IPS-15b (cell line): ENCODE data around the gene MED27.

Source experiments
- H3K27me3 ChIP-seq: one replicate; pipeline ENCODE4 v1.6.1; 2013; ENCODE audit warnings: low read length; ENCODE audit not compliant: control insufficient read depth, insufficient read depth
- H3K36me3 ChIP-seq: one replicate; pipeline ENCODE4 v1.6.1; 2013; ENCODE audit warnings: low read length; ENCODE audit not compliant: control insufficient read depth, insufficient read depth
- H3K4me1 ChIP-seq: one replicate; pipeline ENCODE4 v1.6.1; 2013; ENCODE audit warnings: mild to moderate bottlenecking, low read length; ENCODE audit not compliant: control insufficient read depth, insufficient read depth
- H3K4me3 ChIP-seq: one replicate; pipeline ENCODE4 v1.5.1; 2013; ENCODE audit warnings: low read depth, low read length
- H3K9ac ChIP-seq: one replicate; pipeline ENCODE4 v1.6.1; 2013; ENCODE audit warnings: low read depth, mild to moderate bottlenecking, low read length
- H3K9me3 ChIP-seq: one replicate; pipeline ENCODE4 v1.6.1; 2013; ENCODE audit warnings: mild to moderate bottlenecking, low read length; ENCODE audit not compliant: control insufficient read depth, insufficient read depth

MED27 gene

GRCh38 chr9:132079391-132080091 is at the start of gene MED27:
Gene MED27, minus strand, starts transcription at chr9:132079867. Its CDS starts 23 bp downstream, at chr9:132079844.
- Histone ChIP-seq H3K9ac (peak within 1 kb of the TSS; percentile 79), H3K4me1 (peaks cover 2% of the 10 kb centered on the region), H3K27me3 (no peaks in the 10 kb centered on the region), H3K36me3 (no peaks in the 10 kb centered on the region), H3K9me3 (no peaks in the 10 kb centered on the region), H3K4me3 (peak within 1 kb of the TSS; percentile 94)

- Histone ChIP-seq H3K4me3 (no peak overlapping the region), H3K9ac (no peak overlapping the region), H3K4me1 (peaks cover 21% of the 10 kb centered on the region), H3K27me3 (peaks cover 8% of the 10 kb centered on the region), H3K36me3 (no peaks in the 10 kb centered on the region), H3K9me3 (no peaks in the 10 kb centered on the region)
Observed at GRCh38 chr9:132127888-132128534, 48.3 kb upstream of the MED27 start.

- H3K36me3 ChIP-seq, result no peaks in the 10 kb centered on the region
- H3K9ac ChIP-seq, result no peak overlapping the region
- peaks cover 8% of the 10 kb centered on the region for H3K27me3 ChIP-seq
- H3K4me3 ChIP-seq, result no peak overlapping the region
- no peaks in the 10 kb centered on the region for H3K9me3 ChIP-seq
- peaks cover 21% of the 10 kb centered on the region for H3K4me1 ChIP-seq
Observed at GRCh38 chr9:132126680-132127236, 47.1 kb upstream of the MED27 start.

- no peak overlapping the region for H3K9ac ChIP-seq
Observed at GRCh38 chr9:132125944-132126679, 46.4 kb upstream of the MED27 start.

GRCh38 chr9:132125361-132125760 is 45.7 kb upstream of the MED27 start:
- no peak overlapping the region for H3K9ac ChIP-seq
- peaks cover 8% of the 10 kb centered on the region for H3K27me3 ChIP-seq
- H3K4me3 ChIP-seq, result no peak overlapping the region

More at GRCh38 chr9:132125944-132126679, 46.4 kb upstream of the MED27 start:
- Histone ChIP-seq H3K9me3 (no peaks in the 10 kb centered on the region), H3K4me1 (peaks cover 21% of the 10 kb centered on the region), H3K4me3 (no peak overlapping the region), H3K36me3 (no peaks in the 10 kb centered on the region), H3K27me3 (peaks cover 8% of the 10 kb centered on the region)

GRCh38 chr9:132124800-132125199 is 45.1 kb upstream of the MED27 start:
- no peaks in the 10 kb centered on the region for H3K9me3 ChIP-seq
- no peak overlapping the region for H3K9ac ChIP-seq
- H3K4me3 ChIP-seq, result no peak overlapping the region
- peaks cover 21% of the 10 kb centered on the region for H3K4me1 ChIP-seq
- peaks cover 8% of the 10 kb centered on the region for H3K27me3 ChIP-seq
- H3K36me3 ChIP-seq, result no peaks in the 10 kb centered on the region

More at GRCh38 chr9:132125361-132125760, 45.7 kb upstream of the MED27 start:
- Histone ChIP-seq H3K9me3 (no peaks in the 10 kb centered on the region), H3K36me3 (no peaks in the 10 kb centered on the region), H3K4me1 (peaks cover 21% of the 10 kb centered on the region)

- Histone ChIP-seq H3K4me3 (no peak overlapping the region), H3K9me3 (no peaks in the 10 kb centered on the region), H3K9ac (no peak overlapping the region), H3K36me3 (no peaks in the 10 kb centered on the region), H3K27me3 (peaks cover 8% of the 10 kb centered on the region), H3K4me1 (peaks cover 12% of the 10 kb centered on the region)
Observed at GRCh38 chr9:132121021-132121420, 41.4 kb upstream of the MED27 start.

GRCh38 chr9:132117694-132118093 is 38.0 kb upstream of the MED27 start:
- Histone ChIP-seq H3K9ac (no peak overlapping the region), H3K27me3 (peaks cover 2% of the 10 kb centered on the region), H3K4me3 (no peak overlapping the region), H3K9me3 (no peaks in the 10 kb centered on the region), H3K36me3 (no peaks in the 10 kb centered on the region), H3K4me1 (no peaks in the 10 kb centered on the region)

GRCh38 chr9:132116583-132116982 is 36.9 kb upstream of the MED27 start:
- H3K36me3 ChIP-seq, result no peaks in the 10 kb centered on the region
- no peak overlapping the region for H3K9ac ChIP-seq
- no peaks in the 10 kb centered on the region for H3K9me3 ChIP-seq
- no peaks in the 10 kb centered on the region for H3K4me1 ChIP-seq
- peaks cover 2% of the 10 kb centered on the region for H3K27me3 ChIP-seq
- H3K4me3 ChIP-seq, result no peak overlapping the region

- peaks cover 2% of the 10 kb centered on the region for H3K27me3 ChIP-seq
- no peak overlapping the region for H3K9ac ChIP-seq
- H3K4me1 ChIP-seq, result no peaks in the 10 kb centered on the region
- H3K36me3 ChIP-seq, result no peaks in the 10 kb centered on the region
- H3K9me3 ChIP-seq, result no peaks in the 10 kb centered on the region
- no peak overlapping the region for H3K4me3 ChIP-seq
Observed at GRCh38 chr9:132114102-132114707, 34.5 kb upstream of the MED27 start.

- Histone ChIP-seq H3K36me3 (no peaks in the 10 kb centered on the region), H3K4me1 (peaks cover 4% of the 10 kb centered on the region), H3K4me3 (no peak overlapping the region), H3K27me3 (no peaks in the 10 kb centered on the region), H3K9ac (no peak overlapping the region), H3K9me3 (no peaks in the 10 kb centered on the region)
Observed at GRCh38 chr9:132109291-132109690, 29.6 kb upstream of the MED27 start.
